B cell (primary cell): ENCODE measurements around the gene OSBPL5.

Source experiments
- EZH2 ChIP-seq: IDR thresholded peaks from 2 replicates; pipeline ENCODE4 v1.6.1; 2012; ENCODE audit warnings: borderline replicate concordance, low read depth, mild to moderate bottlenecking, moderate library complexity, low read length; ENCODE audit not compliant: insufficient read depth, poor library complexity, severe bottlenecking
- TF ChIP-seq, protein P1 (sequence below): fragments of 200-600 bp; IDR thresholded peaks from one replicate; pipeline ENCODE4 v1.8.0; 2022; ENCODE audit warnings: antibody characterized with exemption, mild to moderate bottlenecking

DNA sequence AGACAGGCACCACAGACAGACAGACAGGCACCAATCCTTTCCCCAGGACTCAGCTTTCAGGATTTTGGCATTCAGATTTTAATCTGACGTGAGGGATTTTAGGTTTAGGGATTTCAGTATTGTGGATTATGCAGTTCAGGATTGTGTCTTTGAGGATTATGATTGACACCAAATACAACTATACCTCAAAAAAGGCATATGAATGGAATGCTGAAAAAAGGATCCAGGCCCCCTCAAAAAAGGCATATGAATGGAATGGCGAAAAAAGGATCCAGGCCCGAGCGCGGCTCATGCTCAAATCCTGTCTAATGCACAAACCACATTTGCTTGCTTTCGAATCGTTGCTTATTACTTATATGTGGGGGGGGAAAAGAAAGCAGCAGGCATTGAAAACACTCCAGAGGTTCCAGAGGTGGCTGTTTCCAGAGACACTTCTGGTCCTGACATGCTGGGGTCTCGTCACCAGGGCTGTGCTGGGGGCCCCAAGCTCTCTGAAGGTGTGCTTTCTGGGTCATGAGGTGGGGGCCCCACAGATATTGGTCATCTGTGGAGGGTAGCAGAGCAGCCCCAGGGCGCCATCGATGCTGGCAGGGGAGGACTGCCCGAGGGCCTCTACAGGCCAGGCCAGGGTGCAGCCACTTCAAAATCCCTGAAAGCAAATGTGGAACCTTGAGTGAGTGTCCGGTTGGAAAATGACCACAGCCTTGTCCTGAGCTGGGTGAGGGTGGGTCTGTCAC, 16.8 kb upstream of the OSBPL5 start:
- no peak for TF ChIP-seq EZH2
- TF ChIP-seq, protein P1, sequence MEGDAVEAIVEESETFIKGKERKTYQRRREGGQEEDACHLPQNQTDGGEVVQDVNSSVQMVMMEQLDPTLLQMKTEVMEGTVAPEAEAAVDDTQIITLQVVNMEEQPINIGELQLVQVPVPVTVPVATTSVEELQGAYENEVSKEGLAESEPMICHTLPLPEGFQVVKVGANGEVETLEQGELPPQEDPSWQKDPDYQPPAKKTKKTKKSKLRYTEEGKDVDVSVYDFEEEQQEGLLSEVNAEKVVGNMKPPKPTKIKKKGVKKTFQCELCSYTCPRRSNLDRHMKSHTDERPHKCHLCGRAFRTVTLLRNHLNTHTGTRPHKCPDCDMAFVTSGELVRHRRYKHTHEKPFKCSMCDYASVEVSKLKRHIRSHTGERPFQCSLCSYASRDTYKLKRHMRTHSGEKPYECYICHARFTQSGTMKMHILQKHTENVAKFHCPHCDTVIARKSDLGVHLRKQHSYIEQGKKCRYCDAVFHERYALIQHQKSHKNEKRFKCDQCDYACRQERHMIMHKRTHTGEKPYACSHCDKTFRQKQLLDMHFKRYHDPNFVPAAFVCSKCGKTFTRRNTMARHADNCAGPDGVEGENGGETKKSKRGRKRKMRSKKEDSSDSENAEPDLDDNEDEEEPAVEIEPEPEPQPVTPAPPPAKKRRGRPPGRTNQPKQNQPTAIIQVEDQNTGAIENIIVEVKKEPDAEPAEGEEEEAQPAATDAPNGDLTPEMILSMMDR = no peak
